Osteocyte (in vitro differentiated cells): ENCODE measurements around the gene PDE4D. TPM values are rescaled to one million over a fixed set of nuclear protein-coding genes. Genes with fewer than 3 reads are reported as not detected.

Experiments used
- DNase-seq: peaks from one replicate; pipeline ENCODE4 v3.0.0; 2021; ENCODE audit warnings: mixed read lengths; ENCODE audit not compliant: unreplicated experiment; ENCODE audit errors: extremely low spot score
- H3K27ac Mint-ChIP-seq: one replicate; pipeline ENCODE4 v1.8.0; 2021; ENCODE audit warnings: mild to moderate bottlenecking, mixed read lengths; ENCODE audit not compliant: unreplicated experiment
- H3K27me3 Mint-ChIP-seq: one replicate; pipeline ENCODE4 v1.8.0; 2021; ENCODE audit warnings: mixed read lengths; ENCODE audit not compliant: unreplicated experiment
- H3K36me3 Mint-ChIP-seq: one replicate; pipeline ENCODE4 v1.8.0; 2021; ENCODE audit warnings: mixed read lengths; ENCODE audit not compliant: unreplicated experiment
- H3K4me1 Mint-ChIP-seq: one replicate; pipeline ENCODE4 v1.8.0; 2021; ENCODE audit warnings: mixed read lengths; ENCODE audit not compliant: unreplicated experiment
- H3K4me3 Mint-ChIP-seq: one replicate; pipeline ENCODE4 v1.8.0; 2021; ENCODE audit warnings: mild to moderate bottlenecking, moderate library complexity, mixed read lengths; ENCODE audit not compliant: unreplicated experiment
- H3K9me3 Mint-ChIP-seq: one replicate; pipeline ENCODE4 v1.8.0; 2021; ENCODE audit warnings: mixed read lengths; ENCODE audit not compliant: unreplicated experiment
- CTCF ChIP-seq: fragments of 200-600 bp; sonication (generic); IDR thresholded peaks from 2 replicates; pipeline ENCODE4 v1.5.0; 2021; ENCODE audit warnings: antibody characterized with exemption, mild to moderate bottlenecking, moderate library complexity
- total RNA-seq: library from RNA; stranded (reverse); gene quantifications from 2 replicates; pipeline ENCODE4 v1.2.1, GENCODE V29; 2021

Gene PDE4D
- total RNA-seq, 1 donor from 2014 or later: 24.2 TPM

GRCh38 chr5:59236448-59236847, 657.1 kb downstream of the PDE4D start:
- H3K27me3 Mint-ChIP-seq: no peaks in the 10 kb centered on the region
- H3K4me3 Mint-ChIP-seq: no peak overlapping the region
- peak overlapping the region; percentile 54 for H3K27ac Mint-ChIP-seq
- no peaks in the 10 kb centered on the region for H3K36me3 Mint-ChIP-seq
- no peak for TF ChIP-seq CTCF
- H3K9me3 Mint-ChIP-seq: no peaks in the 10 kb centered on the region
- H3K4me1 Mint-ChIP-seq: peaks cover 44% of the 10 kb centered on the region
- no peak for DNase-seq

- no peak for DNase-seq
- Mint-ChIP-seq H3K27me3 (no peaks in the 10 kb centered on the region), H3K9me3 (no peaks in the 10 kb centered on the region), H3K4me1 (peaks cover 31% of the 10 kb centered on the region), H3K4me3 (no peak overlapping the region), H3K27ac (no peak overlapping the region), H3K36me3 (no peaks in the 10 kb centered on the region)
- no peak for TF ChIP-seq CTCF
Measured at GRCh38 chr5:59234236-59234635, 659.3 kb downstream of the PDE4D start.

- no peaks in the 10 kb centered on the region for H3K27me3 Mint-ChIP-seq
- no peaks in the 10 kb centered on the region for H3K36me3 Mint-ChIP-seq
- no peaks in the 10 kb centered on the region for H3K9me3 Mint-ChIP-seq
- H3K27ac Mint-ChIP-seq: no peak overlapping the region
- DNase-seq: no peak
- H3K4me1 Mint-ChIP-seq: peaks cover 14% of the 10 kb centered on the region
- TF ChIP-seq CTCF: no peak
- no peak overlapping the region for H3K4me3 Mint-ChIP-seq
Measured at GRCh38 chr5:59231221-59231931, 662.1 kb downstream of the PDE4D start.

GRCh38 chr5:59222687-59223511, 670.6 kb downstream of the PDE4D start:
- no peak for TF ChIP-seq CTCF
- H3K27ac Mint-ChIP-seq: peak overlapping the region; percentile 23
- H3K27me3 Mint-ChIP-seq: no peaks in the 10 kb centered on the region
- peaks cover 5% of the 10 kb centered on the region for H3K36me3 Mint-ChIP-seq
- no peak for DNase-seq
- no peak overlapping the region for H3K4me3 Mint-ChIP-seq
- H3K4me1 Mint-ChIP-seq: peaks cover 30% of the 10 kb centered on the region
- peaks cover 10% of the 10 kb centered on the region for H3K9me3 Mint-ChIP-seq

GRCh38 chr5:59221769-59222168, 671.8 kb downstream of the PDE4D start:
- Mint-ChIP-seq H3K4me3 (no peak overlapping the region), H3K9me3 (peaks cover 10% of the 10 kb centered on the region), H3K4me1 (peaks cover 25% of the 10 kb centered on the region), H3K27me3 (no peaks in the 10 kb centered on the region), H3K36me3 (peaks cover 5% of the 10 kb centered on the region), H3K27ac (no peak overlapping the region)
- TF ChIP-seq CTCF: peak; percentile 23
- DNase-seq: no peak
